CD4-positive, alpha-beta T cell (primary cell): Measurements from ENCODE around the gene HSPB1. TPM values are rescaled to one million over a fixed set of nuclear protein-coding genes. Genes with fewer than 3 reads are reported as not detected.
A peak's percentile ranks its signal among the peaks of the same experiment; 100 is the strongest.

ENCODE experiments used
- ATAC-seq: fragments of 200-7000 bp; cut with Tn5 transposase; one replicate; pipeline ENCODE4 v1.10.0; 2022; ENCODE audit warnings: mild to moderate bottlenecking; ENCODE audit not compliant: poor library complexity
- CTCF ChIA-PET: fragments of 350-600 bp; sonication (Branson Sonifier 250); formaldehyde crosslinking; loops from one replicate; lab custom pipeline; 2021; ENCODE audit warnings: antibody characterized with exemption, inconsistent platforms; lab: Charles Lee
- POLR2A ChIA-PET: fragments of 350-600 bp; sonication (Branson Sonifier 250); formaldehyde crosslinking; loops from one replicate; lab custom pipeline; 2021; ENCODE audit warnings: antibody characterized with exemption, inconsistent platforms; lab: Charles Lee
- DNase-seq, 14 experiments: peaks; one replicate each; pipeline ENCODE4 v3.0.0-alpha.2; 2013 to 2020; ENCODE audit warnings: mixed read lengths in 2 of 14
- H3K27ac ChIP-seq, 2 donors: one replicate each; pipeline versions ENCODE4 v1.5.1 to v1.7.0; 2013; ENCODE audit warnings: low read length in 2 of 2, low read depth in 1 of 2, mild to moderate bottlenecking in 1 of 2
- H3K27me3 ChIP-seq, 2 experiments: 1 replicate in 1 of 2; 2 replicates in 1 of 2; pipeline versions ENCODE4 v1.6.1 to v1.7.0; 2013; ENCODE audit warnings: low read length in 2 of 2, control low read depth in 1 of 2, mild to moderate bottlenecking in 1 of 2, moderate library complexity in 1 of 2; ENCODE audit not compliant: insufficient read depth in 2 of 2, control insufficient read depth in 1 of 2
- H3K36me3 ChIP-seq: one replicate; pipeline ENCODE4 v1.6.1; 2013; ENCODE audit warnings: low read length, control low read depth; ENCODE audit not compliant: insufficient read depth
- H3K4me1 ChIP-seq: one replicate; pipeline ENCODE4 v1.6.1; 2013; ENCODE audit warnings: low read length, control low read depth; ENCODE audit not compliant: insufficient read depth
- H3K4me3 ChIP-seq: one replicate; pipeline ENCODE4 v1.5.1; 2013; ENCODE audit warnings: mild to moderate bottlenecking, low read length, moderate library complexity
- H3K9me3 ChIP-seq, 2 experiments: 1 replicate in 1 of 2; 2 replicates in 1 of 2; pipeline versions ENCODE4 v1.6.1 to v1.7.0; 2013; ENCODE audit warnings: low read length in 2 of 2, mild to moderate bottlenecking in 2 of 2, control low read depth in 1 of 2, moderate library complexity in 1 of 2; ENCODE audit not compliant: control insufficient read depth in 1 of 2, insufficient read depth in 1 of 2
- H3K27ac Mint-ChIP-seq: one replicate; pipeline ENCODE4 v1.8.0; 2020; ENCODE audit warnings: mixed read lengths
- H3K27me3 Mint-ChIP-seq: one replicate; pipeline ENCODE4 v1.8.0; 2021; ENCODE audit warnings: mixed read lengths
- H3K36me3 Mint-ChIP-seq: one replicate; pipeline ENCODE4 v1.8.0; 2021; ENCODE audit warnings: low read depth, mixed read lengths
- H3K4me1 Mint-ChIP-seq: one replicate; pipeline ENCODE4 v1.8.0; 2021; ENCODE audit warnings: low read depth, mixed read lengths
- H3K4me3 Mint-ChIP-seq: one replicate; pipeline ENCODE4 v1.8.0; 2020; ENCODE audit warnings: mild to moderate bottlenecking, mixed read lengths
- H3K9me3 Mint-ChIP-seq: one replicate; pipeline ENCODE4 v1.8.0; 2020; ENCODE audit warnings: mixed read lengths
- intact Hi-C, 2 experiments: fragments of 100-400 bp; cut with DNase I in 1 of 2; cut with micrococcal nuclease in 1 of 2; formaldehyde crosslinking; loops; one replicate each; pipeline versions ENCODE4 v1.15.1 to v1.9.0; 2023 to 2025; cut with DNase I, micrococcal nuclease
- total RNA-seq, 174 experiments: library from RNA in 2 of 174; stranded (reverse) in 2 of 174; gene quantifications; one replicate each; pipeline ENCODE4 v1.2.3 and lab custom pipeline; 2021 to 2026
- TF ChIP-seq, protein P1 (sequence below): fragments of 200-600 bp; IDR thresholded peaks from one replicate; pipeline ENCODE4 v1.8.0; 2022; ENCODE audit warnings: antibody characterized with exemption, mild to moderate bottlenecking

HSPB1 gene
- total RNA-seq, 2 experiments from 2014 or later, result 38.0 to 38.6 TPM

DNA sequence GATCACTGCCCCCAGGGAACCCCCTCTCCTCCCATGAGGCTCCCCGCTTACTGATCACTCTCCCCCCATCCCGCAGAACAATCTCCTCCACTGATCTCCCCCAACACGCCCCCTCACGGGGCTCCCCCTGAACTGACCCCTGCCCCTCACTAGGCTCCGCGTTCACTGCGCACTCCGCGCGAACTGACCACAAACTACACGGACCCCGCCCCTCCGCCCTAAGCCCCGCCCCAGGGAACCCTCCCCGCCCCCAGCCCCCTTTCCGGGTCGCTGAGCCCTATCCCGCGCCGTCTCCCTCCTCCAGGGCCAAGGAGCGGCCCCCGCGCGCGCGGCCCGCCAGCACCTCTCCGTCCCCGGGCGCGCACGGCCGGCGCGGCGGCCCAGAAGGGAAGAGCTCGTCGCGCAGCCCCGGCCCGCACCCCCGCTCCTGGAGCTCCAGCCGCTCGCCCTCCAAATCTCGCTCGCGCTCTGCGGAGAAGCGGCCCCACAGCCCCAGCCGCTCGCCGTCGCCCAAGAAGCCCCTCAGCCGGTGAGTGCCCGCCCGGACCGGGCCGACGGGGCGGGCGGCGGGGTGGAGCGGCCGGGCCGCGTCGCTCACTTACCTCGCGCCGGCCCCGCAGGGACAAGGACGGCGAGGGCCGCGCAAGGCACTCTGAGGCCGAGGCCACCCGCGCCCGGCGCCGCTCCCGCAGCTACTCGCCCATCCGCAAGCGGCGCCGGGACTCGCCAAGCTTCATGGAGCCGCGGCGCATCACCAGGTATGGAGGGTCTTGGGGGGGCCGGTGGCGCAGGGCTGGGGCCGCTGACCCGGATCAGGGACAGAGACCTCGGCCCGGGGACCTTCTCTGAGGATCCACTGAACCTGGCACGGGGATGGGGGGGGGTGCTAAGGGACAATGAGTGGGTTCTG is 19.9 kb upstream of the HSPB1 start:
- Mint-ChIP-seq H3K4me3 (peak overlapping the region; percentile 66), H3K9me3 (no peaks in the 10 kb centered on the region), H3K27ac (no peak overlapping the region), H3K36me3 (no peaks in the 10 kb centered on the region), H3K27me3 (peaks cover 43% of the 10 kb centered on the region), H3K4me1 (no peaks in the 10 kb centered on the region)
- Histone ChIP-seq H3K36me3 (no peaks in the 10 kb centered on the region), H3K9me3 (no peaks in the 10 kb centered on the region), H3K27me3 (peaks cover 26 to 29% of the 10 kb centered on the region in 2 experiments), H3K4me3 (peak overlapping the region; percentile 28), H3K27ac (no peak overlapping the region), H3K4me1 (peaks cover 16% of the 10 kb centered on the region)
- ChIA-PET POLR2A (interaction anchor here (0.5 to 1.6 kb wide), 3 partner anchors 28 to 367 kb away, joined by 3 to 9 read pairs (median 3); partner anchors contain the start of gene POR), CTCF (interaction anchor here (1.0 to 1.4 kb wide), 2 partner anchors 9 to 32 kb away, joined by 4 read pairs; no protein-coding TSS in a partner anchor)
- ATAC-seq, result peak; percentile 59
- DNase-seq, result peak in 2 of 14 experiments; percentile 34 to 41
- intact Hi-C loops, result loop anchor here in 1 of 2 experiments (5.0 kb wide), 1 partner anchor 35 kb away; no protein-coding TSS in a partner anchor
- TF ChIP-seq, protein P1, sequence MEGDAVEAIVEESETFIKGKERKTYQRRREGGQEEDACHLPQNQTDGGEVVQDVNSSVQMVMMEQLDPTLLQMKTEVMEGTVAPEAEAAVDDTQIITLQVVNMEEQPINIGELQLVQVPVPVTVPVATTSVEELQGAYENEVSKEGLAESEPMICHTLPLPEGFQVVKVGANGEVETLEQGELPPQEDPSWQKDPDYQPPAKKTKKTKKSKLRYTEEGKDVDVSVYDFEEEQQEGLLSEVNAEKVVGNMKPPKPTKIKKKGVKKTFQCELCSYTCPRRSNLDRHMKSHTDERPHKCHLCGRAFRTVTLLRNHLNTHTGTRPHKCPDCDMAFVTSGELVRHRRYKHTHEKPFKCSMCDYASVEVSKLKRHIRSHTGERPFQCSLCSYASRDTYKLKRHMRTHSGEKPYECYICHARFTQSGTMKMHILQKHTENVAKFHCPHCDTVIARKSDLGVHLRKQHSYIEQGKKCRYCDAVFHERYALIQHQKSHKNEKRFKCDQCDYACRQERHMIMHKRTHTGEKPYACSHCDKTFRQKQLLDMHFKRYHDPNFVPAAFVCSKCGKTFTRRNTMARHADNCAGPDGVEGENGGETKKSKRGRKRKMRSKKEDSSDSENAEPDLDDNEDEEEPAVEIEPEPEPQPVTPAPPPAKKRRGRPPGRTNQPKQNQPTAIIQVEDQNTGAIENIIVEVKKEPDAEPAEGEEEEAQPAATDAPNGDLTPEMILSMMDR, result no peak

DNA sequence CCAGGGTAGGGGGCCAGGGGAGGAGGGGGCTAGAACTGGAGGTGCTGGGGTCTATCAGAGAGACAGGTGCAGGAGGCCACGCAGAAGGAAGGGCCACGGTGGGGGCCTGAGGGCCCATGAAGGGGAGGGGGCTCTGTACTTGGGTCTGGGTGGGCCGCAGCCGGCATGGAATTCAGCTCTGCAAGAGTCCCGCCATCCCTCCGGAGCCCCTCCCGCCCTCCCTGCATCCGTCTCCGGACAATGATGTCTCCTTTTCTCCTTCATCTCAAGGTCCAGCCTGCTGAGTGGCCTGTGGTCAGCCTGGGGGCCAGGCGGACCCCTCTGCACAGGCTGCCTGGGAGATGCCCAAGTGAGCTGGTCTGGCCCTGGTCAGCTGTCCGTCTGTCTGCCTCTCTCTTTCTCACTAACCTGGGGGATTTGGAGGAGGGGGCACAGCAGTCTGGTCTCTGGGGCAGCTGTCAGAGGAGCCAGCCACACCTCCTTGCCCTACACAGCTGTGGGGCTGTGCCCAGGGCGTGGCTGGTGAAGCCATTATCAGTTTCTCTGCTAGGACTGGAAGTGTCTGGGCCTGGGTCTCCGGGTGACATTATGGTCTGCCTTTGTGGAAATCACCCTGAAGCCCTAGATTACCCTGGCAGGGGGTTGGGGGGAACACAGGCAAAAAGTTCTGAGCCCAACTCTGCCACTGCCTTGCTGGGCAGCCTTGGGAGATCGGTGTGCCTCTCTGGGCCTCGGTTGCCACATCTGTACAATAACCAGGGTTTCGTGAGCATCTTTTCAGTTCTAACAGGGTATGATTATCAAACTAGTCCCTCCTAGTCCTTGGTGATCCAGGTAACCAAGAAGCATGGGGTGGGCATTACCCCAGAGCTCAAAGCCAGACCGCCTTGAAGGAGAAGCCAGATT is 19.0 kb upstream of the HSPB1 start:
- H3K27ac Mint-ChIP-seq, result no peak overlapping the region

More for the DNA sequence above, 19.0 kb upstream of the HSPB1 start:
- CTCF ChIA-PET, result interaction anchor here (0.7 to 1.4 kb wide), 3 partner anchors 10 to 31 kb away, joined by 3 to 4 read pairs (median 4); no protein-coding TSS in a partner anchor
- Histone ChIP-seq H3K27ac (no peak overlapping the region), H3K27me3 (peaks cover 24 to 28% of the 10 kb centered on the region in 2 experiments), H3K4me1 (peaks cover 16% of the 10 kb centered on the region), H3K4me3 (no peak overlapping the region), H3K36me3 (no peaks in the 10 kb centered on the region), H3K9me3 (no peaks in the 10 kb centered on the region)
- H3K4me3 Mint-ChIP-seq, result peak overlapping the region; percentile 76
- peaks cover 39% of the 10 kb centered on the region for H3K27me3 Mint-ChIP-seq
- ATAC-seq (no peak), DNase-seq (no peak)
- TF ChIP-seq, protein P1, result no peak
- intact Hi-C loops, result loop anchor here in 1 of 2 experiments (5.0 kb wide), 1 partner anchor 34 kb away; no protein-coding TSS in a partner anchor
- H3K9me3 Mint-ChIP-seq, result no peaks in the 10 kb centered on the region
- POLR2A ChIA-PET, result interaction anchor here (0.7 kb wide), 1 partner anchor 1947 kb away, joined by 3 read pairs; no protein-coding TSS in a partner anchor
- H3K36me3 Mint-ChIP-seq, result no peaks in the 10 kb centered on the region
- H3K4me1 Mint-ChIP-seq, result no peaks in the 10 kb centered on the region
